Ascending aorta (tissue), 2 donors: ENCODE results near the gene PLAAT4. TPM values are rescaled to one million over a fixed set of nuclear protein-coding genes. Genes with fewer than 3 reads are reported as not detected.
A peak's percentile ranks its signal among the peaks of the same experiment; 100 is the strongest.
"Not testable (repeated sequence)": the region's sequence is repeated elsewhere in the genome, so short reads cannot be mapped to it uniquely, and the experiment has no call there.

Experiments
- DNase-seq, 2 donors: peaks; one replicate each; pipeline ENCODE4 v3.0.0-alpha.2; 2019; ENCODE audit warnings: low spot score in 2 of 2
- H3K27ac ChIP-seq, 2 donors: fragments of 200-600 bp; sonication (generic); one replicate each; pipeline ENCODE4 v1.5.1; 2016 to 2017; ENCODE audit warnings: mild to moderate bottlenecking in 1 of 2
- H3K27me3 ChIP-seq: fragments of 200-600 bp; sonication (generic); one replicate; pipeline ENCODE4 v1.5.1; 2017
- H3K36me3 ChIP-seq, 2 donors: fragments of 200-600 bp; sonication (generic); one replicate each; pipeline ENCODE4 v1.5.1; 2016
- H3K4me1 ChIP-seq, 2 donors: fragments of 200-600 bp; sonication (generic); one replicate each; pipeline ENCODE4 v1.5.1; 2016 to 2017; ENCODE audit warnings: mild to moderate bottlenecking in 1 of 2
- H3K4me3 ChIP-seq, 2 donors: fragments of 200-600 bp; sonication (generic); one replicate each; pipeline ENCODE4 v1.5.1; 2016 to 2017; ENCODE audit warnings: mild to moderate bottlenecking in 1 of 2
- H3K9me3 ChIP-seq, 2 donors: fragments of 200-600 bp; sonication (generic); one replicate each; pipeline ENCODE4 v1.5.1; 2016
- intact Hi-C: fragments of 100-400 bp; cut with DNase I; formaldehyde crosslinking; loops from one replicate; pipeline ENCODE4 v1.15.1; 2023
- total RNA-seq: library from RNA; depleted of rRNA; stranded (reverse); fragments of >200 nt; gene quantifications from one replicate; pipeline ENCODE4 v1.1.0, GENCODE V29; 2016
- TF ChIP-seq, protein P1 (sequence below), 3 experiments: fragments of 200-600 bp in 2 of 3; fragments of 450-650 bp in 1 of 3; sonication (generic) in 2 of 3; IDR thresholded peaks; one replicate each; pipeline ENCODE4 v1.5.1; 2016 to 2019; ENCODE audit warnings: antibody characterized with exemption in 3 of 3, mild to moderate bottlenecking in 1 of 3, moderate library complexity in 1 of 3

The PLAAT4 gene
- total RNA-seq, 1 donor from 2014 or later, result 1.1 TPM

DNA sequence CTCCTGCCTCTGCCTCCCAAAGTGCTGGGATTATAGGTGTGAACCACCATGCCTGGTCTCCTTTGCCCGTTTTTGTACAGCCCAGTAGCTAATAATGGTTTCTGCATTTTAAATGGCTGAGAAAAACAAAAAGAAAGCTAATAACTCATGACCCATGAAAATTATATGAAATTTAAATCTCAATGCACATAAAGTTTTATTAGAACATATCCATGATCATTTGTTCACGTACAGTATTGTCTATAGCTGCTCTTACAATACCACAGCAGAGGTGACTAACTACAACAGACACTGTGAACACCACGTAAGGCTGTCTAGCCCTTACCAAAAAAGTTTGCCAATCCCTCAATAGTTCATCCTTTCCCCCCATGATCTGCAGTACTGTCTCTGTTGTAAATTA lies 33.0 kb downstream of the PLAAT4 start:
- Histone ChIP-seq H3K36me3 (peaks cover 4 to 10% of the 10 kb centered on the region in 2 donors), H3K9me3 (no peaks in the 10 kb centered on the region), H3K4me1 (peaks cover 0 to 12% of the 10 kb centered on the region in 2 donors), H3K4me3 (no peak overlapping the region), H3K27me3 (no peaks in the 10 kb centered on the region), H3K27ac (no peak overlapping the region)
- intact Hi-C loops, result no loop called here
- DNase-seq, result no peak
- TF ChIP-seq, protein P1, sequence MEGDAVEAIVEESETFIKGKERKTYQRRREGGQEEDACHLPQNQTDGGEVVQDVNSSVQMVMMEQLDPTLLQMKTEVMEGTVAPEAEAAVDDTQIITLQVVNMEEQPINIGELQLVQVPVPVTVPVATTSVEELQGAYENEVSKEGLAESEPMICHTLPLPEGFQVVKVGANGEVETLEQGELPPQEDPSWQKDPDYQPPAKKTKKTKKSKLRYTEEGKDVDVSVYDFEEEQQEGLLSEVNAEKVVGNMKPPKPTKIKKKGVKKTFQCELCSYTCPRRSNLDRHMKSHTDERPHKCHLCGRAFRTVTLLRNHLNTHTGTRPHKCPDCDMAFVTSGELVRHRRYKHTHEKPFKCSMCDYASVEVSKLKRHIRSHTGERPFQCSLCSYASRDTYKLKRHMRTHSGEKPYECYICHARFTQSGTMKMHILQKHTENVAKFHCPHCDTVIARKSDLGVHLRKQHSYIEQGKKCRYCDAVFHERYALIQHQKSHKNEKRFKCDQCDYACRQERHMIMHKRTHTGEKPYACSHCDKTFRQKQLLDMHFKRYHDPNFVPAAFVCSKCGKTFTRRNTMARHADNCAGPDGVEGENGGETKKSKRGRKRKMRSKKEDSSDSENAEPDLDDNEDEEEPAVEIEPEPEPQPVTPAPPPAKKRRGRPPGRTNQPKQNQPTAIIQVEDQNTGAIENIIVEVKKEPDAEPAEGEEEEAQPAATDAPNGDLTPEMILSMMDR (IDR thresholded peaks at IDR 0.05), result no peak

DNA sequence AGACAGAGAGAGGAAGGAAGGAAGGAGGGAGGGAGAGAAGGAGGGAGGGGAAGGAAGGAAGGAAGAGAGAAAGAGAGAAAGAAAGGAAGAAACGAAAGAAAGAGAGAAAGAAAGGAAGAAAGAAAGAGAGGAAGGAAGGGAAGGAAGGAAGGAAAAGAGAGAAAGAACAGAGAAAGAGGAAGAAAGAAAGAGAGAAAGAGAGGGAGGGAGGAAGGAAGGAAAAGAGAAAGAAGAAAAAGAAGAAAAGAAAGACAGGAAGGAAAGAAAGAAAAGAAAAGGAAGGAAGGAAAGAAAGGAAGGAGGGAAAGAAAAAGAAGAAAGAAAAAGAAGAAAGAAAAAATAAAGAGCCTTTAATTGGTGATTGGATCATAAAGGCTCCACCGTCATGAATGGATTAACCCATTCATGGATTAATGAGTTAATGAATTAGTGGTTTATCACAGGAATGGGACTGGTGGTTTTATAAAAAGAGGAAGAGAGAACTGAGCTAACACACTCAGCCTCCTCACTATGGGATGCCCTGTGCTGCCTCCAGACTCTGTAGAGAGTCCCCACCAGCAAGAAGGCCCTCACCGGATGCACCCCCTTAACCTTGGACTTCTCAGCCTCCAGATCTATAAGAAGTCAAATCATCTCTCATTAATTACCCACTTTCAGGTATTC lies 35.5 kb downstream of the PLAAT4 start:
- intact Hi-C loops, result no loop called here
- Histone ChIP-seq H3K4me1 (peaks cover 0 to 18% of the 10 kb centered on the region in 2 donors), H3K9me3 (no peaks in the 10 kb centered on the region)

DNA sequence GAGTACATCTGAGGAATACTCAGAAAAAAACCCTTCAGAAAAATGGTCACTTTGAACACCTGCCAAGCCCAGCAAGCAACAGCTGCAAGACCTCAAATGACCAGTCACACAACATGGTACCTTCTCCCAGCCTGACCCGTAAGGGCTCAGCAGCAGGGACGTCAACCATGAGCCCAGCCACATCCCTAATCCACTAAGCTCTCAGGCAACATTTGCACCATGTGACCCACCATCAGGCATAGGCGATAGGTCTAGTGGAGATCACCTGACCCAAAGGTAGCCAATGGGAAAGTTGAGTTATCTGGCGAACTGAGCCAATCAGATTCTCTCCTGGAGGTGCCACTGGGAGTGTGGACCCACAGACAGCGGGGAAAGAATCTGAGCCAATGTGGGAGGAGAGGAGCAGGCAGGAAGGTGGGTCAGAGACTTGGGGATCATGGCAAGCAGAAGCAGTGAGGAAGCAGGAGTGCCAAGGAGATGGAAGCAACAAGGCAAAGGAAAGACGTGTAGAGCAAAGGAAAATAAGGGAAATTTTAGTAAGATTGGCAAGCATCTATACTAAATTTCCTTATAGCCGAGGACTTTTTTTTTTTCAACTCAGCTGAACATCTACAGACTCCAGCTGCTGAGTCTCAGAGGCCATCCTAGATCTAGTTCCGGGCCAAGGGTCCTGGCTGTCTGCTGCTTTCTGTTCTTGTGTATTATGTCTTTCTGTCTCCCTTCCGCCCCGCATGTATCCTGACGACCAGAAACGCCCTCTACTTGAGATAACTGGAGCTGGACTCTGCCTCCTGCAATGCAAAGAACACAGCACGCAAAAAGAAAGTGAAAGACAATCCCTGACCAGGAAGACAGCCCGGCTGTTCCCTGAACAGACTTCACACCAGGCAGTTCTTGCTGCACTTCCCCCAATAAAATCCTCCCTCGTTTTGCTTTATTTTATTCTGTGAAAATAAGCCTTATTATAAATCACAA lies 37.6 kb downstream of the PLAAT4 start:
- H3K27ac ChIP-seq, result peak overlapping the region; percentile 8 to 28
- H3K27me3 ChIP-seq, result no peaks in the 10 kb centered on the region
- intact Hi-C loops, result no loop called here
- H3K9me3 ChIP-seq, result no peaks in the 10 kb centered on the region
- no peak for DNase-seq
- TF ChIP-seq, protein P1 (IDR thresholded peaks at IDR 0.05), result no peak
- peaks cover 4 to 10% of the 10 kb centered on the region in 2 donors for H3K36me3 ChIP-seq
- H3K4me1 ChIP-seq, result peaks cover 0 to 18% of the 10 kb centered on the region in 2 donors
- H3K4me3 ChIP-seq, result peak overlapping the region in 1 of 2 donors; percentile 2

More for the DNA sequence above, 35.5 kb downstream of the PLAAT4 start:
- no peak for DNase-seq
- H3K36me3 ChIP-seq, result peaks cover 4 to 10% of the 10 kb centered on the region in 2 donors
- no peak overlapping the region for H3K27ac ChIP-seq
- no peak overlapping the region for H3K4me3 ChIP-seq
- H3K27me3 ChIP-seq, result no peaks in the 10 kb centered on the region
- TF ChIP-seq, protein P1 (IDR thresholded peaks at IDR 0.05), result no peak

DNA sequence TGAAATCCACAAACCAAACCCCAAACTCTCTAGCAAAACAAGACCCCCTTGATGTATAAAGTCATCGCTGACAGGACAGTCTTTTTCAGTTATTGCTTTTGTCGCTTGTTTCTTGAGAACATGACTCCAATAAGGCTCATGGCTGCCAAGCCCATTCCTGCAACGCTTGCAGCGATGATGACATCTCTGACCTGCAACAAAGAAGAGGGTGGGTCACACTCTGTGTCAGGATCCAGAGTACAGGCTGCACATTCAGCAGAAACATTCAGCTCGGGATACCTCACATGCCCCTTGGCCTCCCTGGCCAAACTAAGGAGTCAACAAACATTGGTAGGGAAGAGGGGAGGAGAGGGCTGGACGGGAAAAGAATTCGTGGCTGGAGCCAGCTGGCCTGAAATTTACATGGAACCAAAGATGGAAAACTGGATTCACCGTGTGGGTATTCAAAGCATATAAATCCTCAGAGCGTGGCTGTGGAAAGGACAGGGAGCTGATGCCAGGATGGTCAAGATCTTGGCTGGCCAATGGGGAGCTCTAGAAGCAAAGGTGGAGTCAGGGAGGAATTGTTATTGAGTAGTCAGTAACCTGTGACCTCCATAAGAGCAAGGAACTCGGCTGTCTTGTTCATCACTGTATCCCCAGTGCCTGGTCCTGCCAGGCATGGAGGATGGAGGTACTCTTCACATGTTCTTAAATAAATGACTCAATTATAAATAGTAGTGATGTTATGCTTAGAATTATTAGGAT lies 38.4 kb downstream of the PLAAT4 start:
- Histone ChIP-seq H3K4me1 (peaks cover 0 to 18% of the 10 kb centered on the region in 2 donors), H3K4me3 (no peak overlapping the region), H3K27me3 (no peaks in the 10 kb centered on the region), H3K36me3 (peaks cover 7 to 14% of the 10 kb centered on the region in 2 donors), H3K9me3 (peaks cover 0 to 3% of the 10 kb centered on the region in 2 donors), H3K27ac (peak overlapping the region; percentile 28 to 40)
- TF ChIP-seq, protein P1 (IDR thresholded peaks at IDR 0.05), result no peak
- intact Hi-C loops, result no loop called here
- DNase-seq, result peak in 1 of 2 donors; percentile 81

DNA sequence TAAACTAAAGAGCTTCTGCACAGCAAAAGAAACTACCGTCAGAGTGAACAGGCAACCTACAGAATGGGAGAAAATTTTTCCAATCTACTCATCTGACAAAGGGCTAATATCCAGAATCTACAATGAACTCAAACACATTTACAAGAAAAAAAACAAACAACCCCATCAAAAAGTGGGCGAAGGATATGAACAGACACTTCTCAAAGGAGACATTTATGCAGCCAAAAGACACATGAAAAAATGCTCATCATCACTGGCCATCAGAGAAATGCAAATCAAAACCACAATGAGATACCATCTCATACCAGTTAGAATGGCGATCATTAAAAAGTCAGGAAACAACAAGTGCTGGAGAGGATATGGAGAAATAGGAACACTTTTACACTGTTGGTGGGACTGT lies 42.3 kb downstream of the PLAAT4 start:
- intact Hi-C loops, H3K27me3 ChIP-seq: not testable (repeated sequence)

DNA sequence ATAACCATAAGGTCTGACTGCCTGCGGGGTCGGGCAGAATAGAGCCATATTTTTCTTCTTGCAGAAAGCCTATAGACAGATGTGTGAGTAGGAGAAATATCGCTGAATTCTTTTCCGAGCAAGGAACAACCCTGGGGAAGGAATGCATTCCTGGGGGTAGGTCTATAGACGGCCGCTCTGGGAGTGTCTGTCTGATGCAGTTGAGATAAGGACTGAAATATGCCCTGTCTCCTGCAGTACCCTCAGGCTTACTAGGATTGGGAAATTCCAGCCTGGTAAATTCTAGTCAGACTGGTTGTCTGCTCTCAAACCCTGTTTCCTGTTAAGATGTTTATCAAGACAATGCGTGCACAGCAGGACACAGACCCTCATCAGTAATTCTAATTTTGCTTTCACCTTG lies 44.6 kb downstream of the PLAAT4 start:
- H3K27ac ChIP-seq, DNase-seq, H3K4me1 ChIP-seq, H3K27me3 ChIP-seq, H3K4me3 ChIP-seq, intact Hi-C loops: not testable (repeated sequence)
- H3K9me3 ChIP-seq, result peaks cover 9 to 17% of the 10 kb centered on the region in 2 donors
- peaks cover 49 to 59% of the 10 kb centered on the region in 2 donors for H3K36me3 ChIP-seq

More for the DNA sequence above, 42.3 kb downstream of the PLAAT4 start:
- Histone ChIP-seq H3K4me1 (peaks cover 0 to 16% of the 10 kb centered on the region in 2 donors), H3K9me3 (peaks cover 9 to 17% of the 10 kb centered on the region in 2 donors), H3K36me3 (peaks cover 38 to 49% of the 10 kb centered on the region in 2 donors)
- not testable (repeated sequence) for H3K27ac ChIP-seq, H3K4me3 ChIP-seq, DNase-seq
